GM21528 (cell line): ENCODE data around the gene ENTHD1.
"Not testable (repeated sequence)": the region's sequence is repeated elsewhere in the genome, so short reads cannot be mapped to it uniquely, and the experiment has no call there.

Experiments used
- ATAC-seq: cut with Tn5 transposase; IDR thresholded peaks from one replicate; pipeline ENCODE4 v1.9.1; 2021; ENCODE audit warnings: mild to moderate bottlenecking, moderate library complexity; ENCODE audit not compliant: unreplicated experiment, low FRiP score

Gene ENTHD1

DNA sequence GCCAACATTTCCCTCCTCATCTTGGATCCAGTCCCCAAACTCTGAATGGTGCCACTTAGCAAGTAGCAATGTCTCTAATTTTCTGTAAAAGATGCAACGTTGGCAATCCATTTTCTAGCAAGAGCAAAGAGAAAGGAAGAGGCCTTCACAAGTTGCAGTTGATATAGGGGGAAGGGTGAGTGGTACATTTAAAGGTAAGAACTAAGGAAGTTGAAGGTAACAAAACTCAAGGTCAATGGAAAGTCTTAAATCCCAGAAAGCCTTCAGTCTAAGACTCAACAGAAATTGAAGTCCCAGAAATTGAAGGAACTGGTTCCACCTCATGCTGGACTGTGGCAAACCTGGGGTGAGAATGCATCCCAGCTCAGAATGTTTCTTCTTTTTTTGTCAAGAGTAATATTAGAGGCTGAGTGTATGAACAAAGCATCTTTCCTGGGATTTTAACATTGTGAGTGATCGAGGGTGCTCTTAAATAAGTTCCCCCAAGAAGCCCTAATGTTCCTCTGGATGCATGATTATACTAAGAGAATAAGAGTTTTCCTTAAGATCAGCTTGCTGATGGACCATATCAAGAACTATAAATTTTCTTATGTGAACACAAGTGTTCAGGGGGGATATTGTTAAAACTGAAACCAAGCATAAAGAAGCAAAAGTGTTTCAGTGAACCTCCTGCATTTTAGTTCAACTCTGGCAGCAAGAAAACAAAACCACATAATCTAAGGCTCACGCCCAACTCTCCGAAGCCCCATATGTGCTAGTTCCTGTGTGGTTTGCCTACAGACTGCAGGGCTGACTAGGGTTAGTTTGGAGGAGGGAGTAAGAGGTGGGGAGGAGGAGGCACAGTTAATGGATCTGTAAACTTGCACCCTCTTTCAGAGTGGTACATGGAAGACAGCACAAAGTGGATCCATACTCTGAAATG lies 7.0 kb upstream of the ENTHD1 start, which contains the start of gene GRAP2:
Gene GRAP2, plus strand, starts transcription at position 779 of the 922 bp plus-strand sequence. CDS start 46,023 bp downstream, outside the sequence.
- no peak for ATAC-seq

GRCh38 chr22:39898997-39899396 lies 5.4 kb upstream of the ENTHD1 start:
- no peak for ATAC-seq

DNA sequence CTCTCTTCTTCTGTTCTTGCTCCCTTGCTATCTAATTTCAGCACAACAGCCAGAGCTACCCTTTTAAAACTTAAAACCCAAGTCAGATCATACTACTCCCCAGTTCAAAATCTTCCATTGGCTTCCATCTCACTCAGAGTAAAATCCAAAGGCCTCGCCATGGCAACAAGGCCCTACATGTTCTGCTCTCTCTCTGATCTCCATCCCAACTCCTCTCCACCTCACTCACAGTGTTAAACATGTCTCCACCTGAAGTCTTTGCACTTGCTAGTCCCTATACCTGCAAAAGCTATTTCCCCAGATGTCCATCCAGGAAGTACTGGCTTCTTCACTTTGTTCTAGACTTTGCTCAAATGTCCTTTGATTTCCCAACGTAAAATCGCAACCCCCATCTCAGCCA lies 4.3 kb upstream of the ENTHD1 start:
- no peak for ATAC-seq

DNA sequence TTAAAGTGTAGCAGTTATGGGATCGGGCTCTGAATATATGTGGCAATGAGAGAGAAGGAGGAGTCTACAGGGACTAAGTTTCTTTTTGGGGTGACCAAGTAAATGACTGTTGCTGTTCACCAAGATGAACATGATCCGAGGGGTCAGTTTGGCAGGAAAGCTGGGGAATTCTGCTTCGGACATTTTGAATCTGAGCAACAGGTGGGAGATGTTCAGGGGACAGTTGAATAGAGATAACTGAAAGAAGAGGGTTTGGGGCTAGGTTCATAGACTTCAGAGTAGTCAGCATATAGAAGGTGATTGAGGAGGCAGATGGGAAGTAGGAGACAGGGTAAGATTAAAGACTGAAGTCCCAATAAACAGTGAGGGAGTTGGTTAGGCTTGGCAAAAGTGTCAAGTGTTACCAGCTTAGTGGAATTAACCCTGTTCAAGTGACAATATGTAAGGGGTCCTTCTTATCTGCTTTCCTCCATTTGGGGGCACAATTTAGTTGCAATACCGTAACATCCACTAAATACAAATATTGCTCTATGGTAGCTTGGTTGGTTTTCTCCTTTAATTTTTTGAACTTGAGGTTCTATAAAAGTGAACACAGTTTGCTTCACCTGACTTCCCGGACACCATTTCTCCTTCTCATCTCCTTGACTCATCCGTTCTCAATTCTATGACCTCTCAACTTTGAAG lies 2.9 kb upstream of the ENTHD1 start:
- ATAC-seq = no peak

- no peak for ATAC-seq
These were observed 2.1 kb upstream of the ENTHD1 start for GRCh38 chr22:39895682-39896081.

DNA sequence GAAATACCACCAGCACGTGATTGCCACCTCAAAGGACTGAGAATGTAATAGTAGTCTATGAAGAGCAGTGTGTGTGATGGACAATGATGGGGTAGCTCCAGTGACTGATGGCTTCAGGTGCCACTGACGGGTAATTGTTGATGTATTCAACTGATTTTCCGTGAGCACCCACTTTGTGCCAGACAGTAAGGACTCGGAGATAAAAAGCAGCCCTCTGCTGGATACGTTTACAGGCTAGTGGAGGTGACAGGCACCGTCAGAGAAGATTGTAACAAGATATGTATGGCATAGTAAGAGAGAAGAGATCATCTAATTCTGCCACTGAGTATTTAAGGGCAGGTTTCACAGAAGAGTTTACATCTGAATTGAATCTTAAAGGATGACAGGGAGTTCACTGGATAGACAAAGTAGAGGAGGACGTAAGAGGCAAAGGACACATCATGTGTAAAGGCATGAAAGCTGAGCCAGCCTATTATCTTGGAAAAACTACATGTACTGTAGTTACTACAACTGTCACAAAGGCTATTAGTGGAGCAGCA lies 1.1 kb upstream of the ENTHD1 start:
- ATAC-seq = no peak

DNA sequence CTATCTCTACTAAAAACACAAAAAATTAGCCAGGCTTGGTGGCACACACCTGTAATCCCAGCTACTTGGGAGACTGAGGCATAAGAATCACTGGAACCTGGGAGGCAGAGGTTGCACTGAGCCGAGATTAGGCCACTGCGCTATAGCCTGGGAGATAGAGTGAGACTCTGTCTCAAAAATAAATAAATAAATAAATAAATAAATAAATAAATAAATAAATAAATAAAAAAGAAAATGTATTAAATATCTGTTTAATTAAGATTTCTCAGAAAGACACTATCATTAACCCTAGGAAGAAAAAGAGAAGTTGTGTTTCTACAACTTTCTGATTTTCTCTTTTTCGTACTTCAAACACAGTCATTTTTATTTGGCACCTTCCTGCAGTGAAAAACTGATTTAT lies 3.6 kb downstream of the ENTHD1 start:
- ATAC-seq = not testable (repeated sequence)

- no peak for ATAC-seq
These were observed 10.5 kb downstream of the ENTHD1 start for GRCh38 chr22:39883057-39883456.

GRCh38 chr22:39880722-39881121 lies 12.8 kb downstream of the ENTHD1 start:
- ATAC-seq = no peak

- ATAC-seq = no peak
These were observed 16.3 kb downstream of the ENTHD1 start for GRCh38 chr22:39877079-39877845.

GRCh38 chr22:39875176-39875885 lies 18.2 kb downstream of the ENTHD1 start:
- ATAC-seq = not testable (repeated sequence)

- ATAC-seq = no peak
These were observed 19.6 kb downstream of the ENTHD1 start for GRCh38 chr22:39873965-39874364.

DNA sequence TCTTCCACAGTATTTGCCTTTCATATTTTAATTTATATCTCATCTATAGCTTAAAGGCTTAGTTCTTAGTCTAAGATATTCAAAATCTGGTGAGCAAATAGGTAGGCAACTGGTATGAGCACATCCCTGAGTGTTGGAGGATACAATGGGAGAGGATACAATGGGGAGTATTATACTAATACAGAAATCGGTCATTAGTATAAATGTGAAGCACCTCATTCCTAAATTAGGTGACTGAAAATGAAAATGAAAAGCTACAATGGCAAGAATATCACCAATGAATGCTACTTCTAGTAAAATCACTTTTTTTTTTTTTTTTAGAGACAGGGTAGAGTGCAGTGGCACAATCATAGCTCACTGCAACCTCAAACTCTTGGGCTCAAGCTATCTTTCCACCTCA lies 21.0 kb downstream of the ENTHD1 start:
- no peak for ATAC-seq

DNA sequence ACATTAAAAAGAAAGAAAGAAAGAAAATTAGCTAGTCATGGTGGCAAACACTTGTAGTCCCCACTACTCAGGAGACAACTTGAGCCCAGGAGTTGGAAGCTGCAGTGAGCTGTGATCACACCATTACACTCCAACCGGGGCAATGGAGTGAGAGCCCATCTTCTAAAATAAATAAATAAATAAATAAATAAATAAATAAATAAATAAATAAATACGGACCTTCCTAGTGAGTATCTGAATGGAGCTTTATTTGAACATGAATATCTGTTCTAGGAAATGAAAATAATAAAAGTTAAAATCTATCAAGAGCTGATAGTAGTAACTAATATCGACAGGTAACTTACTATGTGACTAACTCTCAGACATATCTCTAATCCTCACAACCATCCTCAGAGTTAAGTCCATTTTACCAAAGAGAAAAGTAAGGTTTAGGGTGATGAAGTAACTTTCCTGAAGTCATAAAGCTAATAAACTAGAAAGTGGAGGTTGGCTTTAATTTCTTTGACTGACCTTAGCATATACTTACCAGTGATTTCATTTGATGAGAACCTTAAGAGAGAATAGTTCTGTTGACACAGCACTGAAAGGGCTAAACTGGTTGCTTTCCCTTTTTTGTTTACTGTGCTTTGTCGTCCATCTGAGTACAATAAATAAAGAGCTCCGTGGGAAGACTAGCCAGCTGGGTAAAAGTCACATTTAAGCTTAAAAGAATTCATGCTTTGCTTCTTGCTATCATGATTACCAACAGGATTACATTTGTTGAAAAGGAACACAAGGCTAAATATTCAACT lies 22.4 kb downstream of the ENTHD1 start:
- no peak for ATAC-seq

GRCh38 chr22:39869797-39870196 lies 23.8 kb downstream of the ENTHD1 start:
- not testable (repeated sequence) for ATAC-seq

DNA sequence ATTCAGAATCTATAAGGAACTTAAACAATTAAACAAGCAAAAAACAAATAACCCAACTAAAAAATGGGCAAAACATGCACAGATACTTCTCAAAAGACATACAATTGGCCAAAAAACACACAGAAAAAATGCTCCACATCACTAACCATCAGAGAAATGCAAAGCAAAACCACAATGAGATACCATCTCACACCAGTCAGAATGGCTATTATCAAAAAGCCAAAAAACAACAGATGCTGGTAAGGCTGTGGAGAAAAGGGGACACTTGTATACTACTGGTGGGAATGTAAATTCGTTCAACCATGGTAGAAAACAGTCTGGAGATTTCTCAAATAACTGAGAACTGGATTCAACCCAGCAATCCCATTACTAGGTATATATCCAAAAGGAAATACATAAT lies 24.8 kb downstream of the ENTHD1 start:
- ATAC-seq = no peak

DNA sequence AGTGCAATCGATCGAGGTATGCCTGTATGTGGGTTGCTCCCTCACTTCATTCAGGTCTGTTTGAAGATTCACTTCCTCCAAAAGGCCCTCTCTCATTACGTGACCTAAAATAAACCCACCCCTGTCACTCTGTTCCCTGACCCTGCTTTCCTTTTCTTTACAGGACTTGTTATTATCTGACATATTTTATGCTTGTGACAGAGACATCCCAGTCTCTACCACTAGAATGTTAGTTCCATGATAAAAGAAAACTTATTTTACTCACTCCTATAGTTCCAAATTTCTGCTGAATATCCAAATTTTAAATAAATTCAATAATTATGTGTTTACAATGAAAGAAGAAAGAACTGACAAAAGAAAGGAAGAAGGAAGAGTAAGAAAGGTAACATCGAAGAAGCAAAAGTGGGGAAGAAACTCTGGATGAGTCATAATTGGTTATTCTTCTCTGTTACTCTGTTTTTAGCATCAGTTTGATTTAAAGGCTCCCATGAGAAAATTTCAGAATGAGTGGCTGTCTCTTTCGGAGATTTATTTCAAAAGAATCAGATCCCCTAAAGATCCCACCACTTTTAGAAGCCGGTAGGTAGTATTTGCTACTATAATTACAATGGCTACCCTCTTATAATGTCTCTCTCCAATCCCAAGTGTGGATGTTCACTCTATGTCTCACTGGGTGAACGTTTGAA lies 33.5 kb downstream of the ENTHD1 start:
- ATAC-seq = no peak

DNA sequence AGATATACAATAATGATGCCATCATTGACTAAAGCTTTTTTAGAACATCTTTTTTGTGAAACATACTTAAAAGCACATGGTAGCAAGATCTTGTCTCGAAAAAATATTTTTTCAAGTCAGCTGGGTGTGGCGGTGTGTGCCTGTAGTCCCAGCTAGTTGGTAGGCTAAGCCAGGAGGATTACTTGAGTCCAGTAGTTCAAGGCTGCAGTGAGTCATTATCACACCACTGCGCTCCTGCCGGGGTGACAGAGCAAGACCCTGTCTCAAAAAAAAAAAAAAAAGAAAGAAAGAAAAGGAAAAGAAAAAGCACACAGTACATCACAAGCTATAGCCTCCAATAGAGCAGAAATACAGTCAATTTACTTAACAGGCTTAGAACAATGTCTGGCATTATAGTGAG lies 37.0 kb downstream of the ENTHD1 start:
- ATAC-seq = no peak

DNA sequence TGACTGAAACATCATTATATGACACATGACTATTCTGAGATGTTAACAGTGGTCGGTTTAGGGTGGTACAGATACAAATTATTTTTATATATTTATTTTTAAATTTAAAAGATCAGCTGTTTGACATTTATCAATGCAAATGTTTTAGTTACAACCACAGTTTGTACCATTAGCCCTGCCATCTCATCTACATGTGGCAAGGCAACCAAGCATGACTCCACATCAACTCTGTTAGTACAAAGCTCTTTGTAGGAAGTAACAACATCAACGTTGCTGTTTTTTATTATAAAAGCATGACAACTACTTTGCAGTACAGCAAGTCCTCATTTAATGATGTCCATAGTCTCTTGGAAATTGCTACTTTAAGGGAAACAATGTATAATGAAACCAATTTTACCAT lies 40.8 kb downstream of the ENTHD1 start:
- no peak for ATAC-seq
